Mucosa of rectum (tissue), 2 donors: Measurements from ENCODE around the gene PABPC3.

Experiments
- H3K27ac ChIP-seq, 2 donors: one replicate each; pipeline ENCODE4 v1.7.0; 2013; ENCODE audit warnings: inconsistent platforms in 2 of 2, low read depth in 2 of 2, low read length in 2 of 2
- H3K27me3 ChIP-seq, 2 donors: one replicate each; pipeline ENCODE4 v1.7.0; 2013; ENCODE audit warnings: low read length in 2 of 2; ENCODE audit not compliant: control insufficient read depth in 2 of 2, insufficient read depth in 2 of 2
- H3K36me3 ChIP-seq, 2 donors: one replicate each; pipeline ENCODE4 v1.7.0; 2013; ENCODE audit warnings: low read length in 2 of 2; ENCODE audit not compliant: control insufficient read depth in 2 of 2, insufficient read depth in 2 of 2
- H3K4me1 ChIP-seq, 2 donors: one replicate each; pipeline ENCODE4 v1.7.0; 2013; ENCODE audit warnings: low read length in 2 of 2, mild to moderate bottlenecking in 1 of 2; ENCODE audit not compliant: control insufficient read depth in 2 of 2, insufficient read depth in 2 of 2
- H3K4me3 ChIP-seq, 2 donors: one replicate each; pipeline ENCODE4 v1.7.0; 2013; ENCODE audit warnings: low read length in 2 of 2
- H3K9ac ChIP-seq, 2 donors: one replicate each; pipeline ENCODE4 v1.7.0; 2013; ENCODE audit warnings: low read length in 2 of 2, low read depth in 1 of 2, mild to moderate bottlenecking in 1 of 2
- H3K9me3 ChIP-seq, 2 donors: one replicate each; pipeline ENCODE4 v1.7.0; 2013; ENCODE audit warnings: low read length in 2 of 2; ENCODE audit not compliant: control insufficient read depth in 2 of 2
- donor health status: healthy.
- donor health status: Normal muscosa, but diverticular disease.

PABPC3 gene

DNA sequence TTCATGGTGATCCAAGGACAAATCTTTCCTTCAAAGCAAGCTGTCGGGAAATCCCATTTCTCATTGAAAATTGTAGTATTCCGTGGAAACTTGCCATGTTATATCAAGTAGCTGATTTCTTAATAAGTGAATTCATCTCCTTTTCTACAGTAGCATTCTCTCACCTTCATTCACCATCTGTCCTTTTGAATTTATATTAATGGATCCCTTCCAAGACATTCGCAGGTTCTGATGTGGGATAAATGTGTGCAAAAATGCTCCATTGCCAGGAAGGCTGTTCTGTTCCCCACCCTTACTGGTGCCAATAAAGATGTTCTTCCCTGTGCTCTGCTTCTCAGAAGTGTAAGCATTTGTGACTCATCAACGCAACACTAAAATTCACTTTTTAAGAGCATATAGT lies 40.0 kb downstream of the PABPC3 start:
- Histone ChIP-seq H3K4me3 (no peak overlapping the region), H3K9me3 (no peaks in the 10 kb centered on the region), H3K36me3 (no peaks in the 10 kb centered on the region), H3K27me3 (no peaks in the 10 kb centered on the region), H3K4me1 (no peaks in the 10 kb centered on the region), H3K27ac (no peak overlapping the region), H3K9ac (no peak overlapping the region)

DNA sequence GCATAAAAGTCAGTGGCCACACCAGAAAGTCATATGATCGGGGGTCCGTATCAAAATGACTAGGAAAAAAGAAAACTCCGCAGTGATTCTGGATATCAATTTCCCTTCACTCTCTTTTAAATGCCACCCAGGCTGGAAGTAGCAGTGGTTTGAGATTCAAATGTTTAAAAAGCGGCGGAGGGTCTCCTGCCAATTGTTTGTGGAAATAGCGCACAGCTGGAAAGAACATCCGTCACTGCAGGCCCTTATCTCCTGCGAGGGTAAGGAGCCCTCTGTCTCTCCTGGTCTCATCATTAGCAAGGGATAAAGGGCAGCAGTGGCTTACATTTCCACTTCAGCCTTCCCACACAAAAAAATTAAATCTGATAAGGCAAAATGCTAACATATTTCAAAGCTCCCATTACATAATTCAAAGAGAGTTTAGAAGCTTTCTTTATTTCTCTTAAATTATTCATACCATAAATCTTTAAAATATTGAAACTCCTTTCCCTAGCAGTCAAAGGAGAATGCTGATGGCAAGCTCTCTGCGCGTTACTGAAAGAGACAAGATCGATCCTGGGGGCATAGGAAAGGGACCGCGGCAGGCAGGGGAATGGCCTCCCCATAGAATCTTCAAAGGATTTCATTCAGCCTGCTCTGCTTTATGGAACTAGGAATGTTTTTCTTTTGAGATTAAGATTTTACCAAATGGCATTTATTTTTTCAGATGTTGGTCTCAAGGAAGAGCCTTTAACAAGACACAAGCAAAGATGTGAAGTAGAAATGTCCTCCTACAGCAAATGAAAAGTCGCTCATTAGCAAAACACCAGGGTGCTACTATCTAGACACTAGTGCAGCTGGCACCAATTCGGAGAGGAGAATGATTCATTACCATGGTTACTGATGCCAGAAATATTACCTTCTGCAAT lies 41.2 kb downstream of the PABPC3 start:
- Histone ChIP-seq H3K9ac (no peak overlapping the region), H3K27me3 (no peaks in the 10 kb centered on the region), H3K4me3 (no peak overlapping the region), H3K27ac (no peak overlapping the region), H3K9me3 (no peaks in the 10 kb centered on the region), H3K4me1 (no peaks in the 10 kb centered on the region), H3K36me3 (no peaks in the 10 kb centered on the region)

DNA sequence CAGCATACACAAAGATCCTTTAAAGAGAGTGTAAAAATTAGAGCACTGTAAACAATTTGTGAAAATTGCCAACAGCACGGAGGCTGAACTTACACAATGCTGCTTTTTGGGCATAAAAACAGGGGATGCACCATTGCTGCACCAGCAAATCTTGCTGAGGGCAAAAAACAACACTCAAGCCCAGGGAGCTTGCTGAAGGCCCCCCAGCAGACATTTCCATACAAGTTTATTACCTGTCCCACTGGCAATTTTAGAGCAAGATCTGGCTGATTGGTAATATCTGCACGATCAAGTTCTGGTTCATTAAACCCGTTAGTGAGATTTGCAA lies 41.8 kb downstream of the PABPC3 start:
- no peak overlapping the region for H3K4me3 ChIP-seq
- no peaks in the 10 kb centered on the region for H3K36me3 ChIP-seq
- no peaks in the 10 kb centered on the region for H3K9me3 ChIP-seq
- no peak overlapping the region for H3K9ac ChIP-seq
- H3K4me1 ChIP-seq, result no peaks in the 10 kb centered on the region
- H3K27me3 ChIP-seq, result no peaks in the 10 kb centered on the region
- H3K27ac ChIP-seq, result no peak overlapping the region

DNA sequence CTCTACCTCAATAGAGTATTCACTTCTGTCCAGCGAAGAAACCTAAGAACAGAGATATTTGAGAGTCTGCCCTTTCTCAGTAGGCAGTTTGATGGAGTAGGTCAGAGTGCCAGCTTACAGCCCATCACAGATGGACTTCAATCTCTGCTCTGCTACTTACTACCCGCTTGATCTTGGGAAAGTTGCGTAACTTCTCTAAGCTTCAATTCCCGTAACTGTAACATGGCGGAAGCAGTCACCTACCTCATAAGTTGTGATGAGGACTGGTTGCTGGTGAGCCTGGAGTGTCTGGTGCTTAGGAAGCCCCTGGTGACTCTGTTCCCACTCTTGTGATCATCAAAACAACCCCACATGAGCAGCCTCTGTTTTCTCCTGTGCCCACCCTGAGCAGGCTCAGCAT lies 45.1 kb downstream of the PABPC3 start:
- no peaks in the 10 kb centered on the region for H3K9me3 ChIP-seq
- no peak overlapping the region for H3K9ac ChIP-seq
- no peaks in the 10 kb centered on the region for H3K36me3 ChIP-seq
- no peak overlapping the region for H3K4me3 ChIP-seq
- H3K27ac ChIP-seq, result no peak overlapping the region
- no peaks in the 10 kb centered on the region for H3K4me1 ChIP-seq
- H3K27me3 ChIP-seq, result no peaks in the 10 kb centered on the region

DNA sequence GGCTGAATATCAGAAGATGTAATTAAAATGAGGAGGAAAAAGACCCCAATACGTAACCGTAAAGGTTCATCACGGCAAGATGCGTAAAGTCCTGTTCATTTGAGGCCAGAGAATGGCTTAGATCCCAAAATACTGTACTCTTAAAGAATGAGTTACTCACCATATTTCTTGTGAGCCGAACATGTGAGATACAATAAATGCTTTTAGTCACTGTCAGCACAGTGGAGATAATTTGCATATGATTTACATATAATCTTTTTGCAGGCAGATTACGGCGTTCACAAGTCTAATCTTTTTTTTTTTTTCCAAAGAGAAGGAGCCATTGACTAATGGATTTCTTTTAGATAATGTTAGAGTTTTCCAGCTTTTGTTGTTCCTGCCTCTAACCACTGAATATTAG lies 47.8 kb downstream of the PABPC3 start:
- no peak overlapping the region for H3K9ac ChIP-seq

DNA sequence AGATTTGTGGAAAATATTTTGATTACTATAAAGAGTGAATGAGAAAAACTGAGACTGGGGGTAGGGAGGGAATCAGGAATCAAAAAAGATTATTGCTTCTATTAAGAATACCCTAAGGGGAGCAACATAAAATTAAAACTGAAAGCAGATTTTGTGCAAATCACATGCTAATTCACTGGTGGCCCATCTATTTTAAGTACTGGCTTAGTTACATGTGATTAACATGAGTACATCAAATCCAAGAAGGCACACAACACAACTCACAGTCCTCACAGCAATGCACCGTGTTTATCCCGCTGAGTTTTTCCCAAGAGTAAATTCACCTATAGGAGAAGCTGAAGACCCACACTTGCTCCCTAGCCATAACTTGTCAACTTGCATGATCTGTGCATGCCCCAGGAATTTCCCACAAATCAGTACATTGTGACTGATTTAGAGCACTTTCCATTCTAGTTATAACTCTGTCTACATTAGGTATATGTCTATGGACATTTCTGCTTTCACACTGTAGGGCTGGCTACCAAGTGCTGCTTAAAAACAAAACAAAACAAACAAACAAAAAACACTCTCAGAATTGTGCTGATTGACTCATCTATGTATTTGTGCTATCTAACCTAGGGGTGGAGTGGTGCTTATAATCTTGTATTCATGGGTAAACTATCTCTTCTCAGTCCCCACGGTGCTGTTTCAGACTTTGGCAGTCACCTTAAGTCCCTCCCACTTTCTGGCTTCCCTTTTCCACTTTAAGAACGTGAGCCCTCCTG lies 51.9 kb downstream of the PABPC3 start:
- H3K4me1 ChIP-seq, result no peaks in the 10 kb centered on the region
- H3K9me3 ChIP-seq, result no peaks in the 10 kb centered on the region
- no peak overlapping the region for H3K27ac ChIP-seq
- H3K36me3 ChIP-seq, result no peaks in the 10 kb centered on the region
- H3K4me3 ChIP-seq, result no peak overlapping the region
- H3K9ac ChIP-seq, result no peak overlapping the region
- no peaks in the 10 kb centered on the region for H3K27me3 ChIP-seq

More for the DNA sequence above, 47.8 kb downstream of the PABPC3 start:
- Histone ChIP-seq H3K27me3 (no peaks in the 10 kb centered on the region), H3K4me3 (no peak overlapping the region), H3K4me1 (no peaks in the 10 kb centered on the region), H3K27ac (no peak overlapping the region), H3K36me3 (no peaks in the 10 kb centered on the region), H3K9me3 (no peaks in the 10 kb centered on the region)

DNA sequence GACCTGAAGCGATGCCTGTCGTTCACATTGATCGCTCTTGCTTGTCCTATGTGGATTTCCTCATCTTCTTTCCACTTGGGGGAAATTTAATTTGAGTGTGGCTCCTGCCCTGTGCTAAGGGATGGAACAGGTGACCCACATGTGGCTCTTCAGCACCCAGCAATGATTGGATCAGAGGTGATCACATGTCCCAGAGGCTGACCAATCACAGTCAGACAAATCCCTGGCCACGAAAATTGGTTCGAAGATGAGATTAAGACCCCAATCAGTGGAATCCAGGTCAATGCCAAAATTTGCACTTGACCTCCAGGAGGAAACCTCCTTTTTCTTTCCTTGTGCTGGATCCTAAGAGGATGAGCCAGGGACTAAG lies 52.5 kb downstream of the PABPC3 start:
- Histone ChIP-seq H3K27ac (no peak overlapping the region), H3K36me3 (no peaks in the 10 kb centered on the region), H3K4me3 (no peak overlapping the region), H3K27me3 (no peaks in the 10 kb centered on the region), H3K9me3 (no peaks in the 10 kb centered on the region), H3K4me1 (no peaks in the 10 kb centered on the region), H3K9ac (no peak overlapping the region)
